Tibial artery (tissue), 4 donors: ENCODE results near the gene GRAMD1B.

ENCODE experiments used
- DNase-seq, 2 donors: peaks; one replicate each; pipeline ENCODE4 v3.0.0-alpha.2; 2019
- H3K27ac ChIP-seq, 2 donors: fragments of 200-600 bp; sonication (generic) in 1 of 2; 1 replicate in 1 of 2; 2 replicates in 1 of 2; pipeline ENCODE4 v1.5.1; 2018 to 2019; ENCODE audit warnings: mild to moderate bottlenecking in 1 of 2
- H3K27me3 ChIP-seq, 2 donors: fragments of 200-600 bp; sonication (generic) in 1 of 2; one replicate each; pipeline versions ENCODE4 v1.5.1 to v1.6.0; 2016 to 2019
- H3K36me3 ChIP-seq, 3 donors: fragments of 200-600 bp; sonication (generic) in 2 of 3; one replicate each; pipeline ENCODE4 v1.5.1; 2016 to 2019; ENCODE audit warnings: mild to moderate bottlenecking in 2 of 3
- H3K4me1 ChIP-seq, 4 donors: fragments of 200-600 bp; sonication (generic) in 2 of 4; 1 replicate in 3 of 4; 2 replicates in 1 of 4; pipeline ENCODE4 v1.5.1; 2016 to 2019
- H3K4me3 ChIP-seq, 2 donors: fragments of 200-600 bp; sonication (generic) in 1 of 2; 1 replicate in 1 of 2; 2 replicates in 1 of 2; pipeline ENCODE4 v1.5.1; 2018 to 2019; ENCODE audit warnings: mild to moderate bottlenecking in 2 of 2
- H3K9me3 ChIP-seq, 3 donors: fragments of 200-600 bp; sonication (generic) in 1 of 3; one replicate each; pipeline ENCODE4 v1.5.1; 2016 to 2019
- CTCF ChIP-seq, 2 experiments: fragments of 200-600 bp in 1 of 2; fragments of 450-650 bp in 1 of 2; IDR thresholded peaks; one replicate each; pipeline ENCODE4 v1.5.1; 2017 to 2019; ENCODE audit warnings: antibody characterized with exemption in 2 of 2, mild to moderate bottlenecking in 1 of 2, moderate library complexity in 1 of 2
- intact Hi-C: fragments of 100-400 bp; cut with DNase I; formaldehyde crosslinking; loops from one replicate; pipeline ENCODE4 v1.15.0; 2023; ENCODE audit warnings: low total_unique reads

Gene GRAMD1B

GRCh38 chr11:123562829-123563228 is 132.8 kb downstream of the GRAMD1B start:
- no peaks in the 10 kb centered on the region for H3K9me3 ChIP-seq
- no peaks in the 10 kb centered on the region for H3K36me3 ChIP-seq
- intact Hi-C loops: no loop called here
- no peak for TF ChIP-seq CTCF (IDR thresholded peaks at IDR 0.05)
- no peak overlapping the region for H3K4me3 ChIP-seq
- peaks cover 0 to 10% of the 10 kb centered on the region in 2 donors for H3K27me3 ChIP-seq
- H3K4me1 ChIP-seq: peaks cover 0 to 20% (median 10%) of the 10 kb centered on the region in 4 donors
- no peak for DNase-seq
- no peak overlapping the region for H3K27ac ChIP-seq

DNA sequence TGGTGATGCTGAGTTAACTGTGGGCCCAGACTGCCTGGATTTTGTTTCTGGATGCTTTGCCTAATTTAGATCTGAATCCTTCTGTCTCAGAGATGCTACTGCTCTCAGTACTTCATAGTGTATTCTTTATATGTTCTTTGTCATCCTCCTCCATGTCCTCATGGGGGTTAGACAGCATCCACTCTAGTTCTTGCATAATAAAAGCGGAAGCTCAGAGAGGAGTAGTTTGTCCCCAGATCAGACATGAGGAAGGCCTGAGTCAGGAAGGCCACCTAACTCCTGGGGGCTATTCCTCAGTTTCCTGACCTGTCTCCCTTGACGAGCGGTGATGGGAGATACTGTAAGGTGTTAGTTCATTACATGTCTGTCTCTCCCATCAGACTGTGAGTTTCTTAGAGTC is 134.2 kb downstream of the GRAMD1B start:
- intact Hi-C loops: loop anchor here (2.0 kb wide), 1 partner anchor 55 kb away; no protein-coding TSS in a partner anchor

DNA sequence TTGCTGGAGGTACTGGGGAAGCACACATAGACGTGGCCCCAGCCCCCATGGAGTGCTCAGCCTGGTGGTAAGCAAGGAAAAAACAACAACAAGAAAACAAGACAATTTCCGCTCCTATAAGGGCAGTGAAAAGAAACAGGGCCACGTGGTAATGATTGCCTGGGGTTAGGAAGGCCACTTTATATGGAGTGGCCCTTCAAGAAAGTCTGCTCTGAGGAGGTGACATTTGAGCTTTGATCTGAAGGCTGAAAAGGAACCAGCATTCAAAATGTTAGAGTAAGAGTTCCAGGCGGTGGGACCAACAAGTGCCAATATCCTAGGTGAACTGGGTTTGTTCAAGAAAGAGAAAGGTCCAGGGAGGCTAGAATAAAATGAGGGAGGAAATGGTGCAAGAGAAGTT is 136.8 kb downstream of the GRAMD1B start:
- H3K27me3 ChIP-seq: no peaks in the 10 kb centered on the region
- no peak for TF ChIP-seq CTCF (IDR thresholded peaks at IDR 0.05)
- H3K4me1 ChIP-seq: no peaks in the 10 kb centered on the region
- H3K36me3 ChIP-seq: no peaks in the 10 kb centered on the region
- no peak overlapping the region for H3K27ac ChIP-seq
- intact Hi-C loops: no loop called here
- no peak overlapping the region for H3K4me3 ChIP-seq
- H3K9me3 ChIP-seq: no peaks in the 10 kb centered on the region
- no peak for DNase-seq

More for the DNA sequence above, 134.2 kb downstream of the GRAMD1B start:
- no peak overlapping the region for H3K4me3 ChIP-seq
- H3K27ac ChIP-seq: no peak overlapping the region
- H3K27me3 ChIP-seq: peaks cover 0 to 4% of the 10 kb centered on the region in 2 donors
- peaks cover 0 to 20% (median 10%) of the 10 kb centered on the region in 4 donors for H3K4me1 ChIP-seq
- no peak for DNase-seq
- TF ChIP-seq CTCF (IDR thresholded peaks at IDR 0.05): no peak
- H3K9me3 ChIP-seq: no peaks in the 10 kb centered on the region
- no peaks in the 10 kb centered on the region for H3K36me3 ChIP-seq

DNA sequence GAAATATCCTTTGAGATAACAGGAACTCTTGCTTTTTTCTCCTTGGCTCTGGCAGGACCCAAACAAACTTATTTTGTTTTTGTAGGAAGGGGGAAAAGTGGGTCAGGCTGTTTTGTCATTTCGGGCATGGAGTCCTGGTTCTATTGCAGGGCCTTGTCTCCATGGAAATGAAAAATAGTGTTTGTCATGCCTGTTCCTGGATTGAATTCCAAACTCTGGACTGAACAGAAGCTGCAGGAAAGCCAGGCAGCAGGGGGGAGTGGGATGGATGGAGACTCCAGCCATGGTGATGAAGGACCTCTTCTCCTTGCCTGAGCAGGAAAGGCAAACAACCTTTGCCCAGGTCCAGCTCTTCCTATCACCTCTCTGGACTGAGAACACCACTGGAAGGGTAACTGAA is 137.4 kb downstream of the GRAMD1B start:
- Histone ChIP-seq H3K27me3 (no peaks in the 10 kb centered on the region), H3K27ac (no peak overlapping the region), H3K9me3 (no peaks in the 10 kb centered on the region), H3K4me3 (no peak overlapping the region), H3K4me1 (no peaks in the 10 kb centered on the region), H3K36me3 (no peaks in the 10 kb centered on the region)
- no peak for TF ChIP-seq CTCF (IDR thresholded peaks at IDR 0.05)
- intact Hi-C loops: no loop called here
- peak in 1 of 2 donors; percentile 7 for DNase-seq

GRCh38 chr11:123568367-123568870 is 138.3 kb downstream of the GRAMD1B start:
- H3K36me3 ChIP-seq: no peaks in the 10 kb centered on the region
- H3K4me3 ChIP-seq: no peak overlapping the region
- H3K9me3 ChIP-seq: no peaks in the 10 kb centered on the region
- H3K4me1 ChIP-seq: no peaks in the 10 kb centered on the region
- intact Hi-C loops: no loop called here
- no peak for TF ChIP-seq CTCF (IDR thresholded peaks at IDR 0.05)
- peak in 1 of 2 donors; percentile 12 for DNase-seq
- no peak overlapping the region for H3K27ac ChIP-seq
- no peaks in the 10 kb centered on the region for H3K27me3 ChIP-seq

GRCh38 chr11:123569393-123569792 is 139.3 kb downstream of the GRAMD1B start:
- Histone ChIP-seq H3K27ac (no peak overlapping the region), H3K27me3 (no peaks in the 10 kb centered on the region), H3K9me3 (no peaks in the 10 kb centered on the region), H3K36me3 (no peaks in the 10 kb centered on the region), H3K4me1 (no peaks in the 10 kb centered on the region), H3K4me3 (no peak overlapping the region)
- no peak for DNase-seq
- no peak for TF ChIP-seq CTCF (IDR thresholded peaks at IDR 0.05)
- intact Hi-C loops: no loop called here
